HepG2 (cell line): ENCODE measurements around the gene TOR1AIP1. TPM values are rescaled to one million over a fixed set of nuclear protein-coding genes. Genes with fewer than 3 reads are reported as not detected.

Source experiments
- BRF2 ChIP-seq: sonication (generic); formaldehyde crosslinking; IDR thresholded peaks from 2 replicates; pipeline ENCODE4 v1.8.1; 2022; ENCODE audit warnings: mild to moderate bottlenecking, missing genetic modification reagents
- NFYC ChIP-seq: IDR thresholded peaks from 2 replicates; pipeline ENCODE4 v1.6.1; 2016; ENCODE audit warnings: missing genetic modification reagents, missing compliant biosample characterization
- POLR2A ChIP-seq, 2 experiments: IDR thresholded peaks; 2 replicates each; pipeline ENCODE4 v1.6.1; 2011; ENCODE audit warnings: low read depth in 2 of 2, low read length in 2 of 2, mild to moderate bottlenecking in 1 of 2, moderate library complexity in 1 of 2; ENCODE audit not compliant: insufficient read depth in 1 of 2
- REXO4 ChIP-seq: sonication (generic); formaldehyde crosslinking; IDR thresholded peaks from 2 replicates; pipeline ENCODE4 v1.8.0; 2022; ENCODE audit warnings: missing genetic modification reagents, mild to moderate bottlenecking, borderline replicate concordance
- SMAD1 ChIP-seq: sonication (generic); formaldehyde crosslinking; IDR thresholded peaks from 2 replicates; pipeline ENCODE4 v1.4.0; 2020; ENCODE audit warnings: missing genetic modification reagents, low read depth, mild to moderate bottlenecking, borderline replicate concordance
- SNAPC4 ChIP-seq: sonication (generic); formaldehyde crosslinking; IDR thresholded peaks from 2 replicates; pipeline ENCODE4 v1.4.0; 2020; ENCODE audit warnings: mild to moderate bottlenecking, missing genetic modification reagents
- STAT6 ChIP-seq: sonication (generic); formaldehyde crosslinking; IDR thresholded peaks from 2 replicates; pipeline ENCODE4 v1.4.0; 2020; ENCODE audit warnings: missing genetic modification reagents, mild to moderate bottlenecking, borderline replicate concordance
- TFDP2 ChIP-seq: sonication (generic); formaldehyde crosslinking; IDR thresholded peaks from 2 replicates; pipeline ENCODE4 v1.4.0; 2020; ENCODE audit warnings: missing genetic modification reagents
- ZBED4 ChIP-seq: sonication (generic); formaldehyde crosslinking; IDR thresholded peaks from 2 replicates; pipeline ENCODE4 v1.4.0; 2020; ENCODE audit warnings: missing genetic modification reagents, borderline replicate concordance
- ZNF251 ChIP-seq: sonication (generic); formaldehyde crosslinking; IDR thresholded peaks from 2 replicates; pipeline ENCODE4 v1.9.0; 2021; ENCODE audit warnings: mild to moderate bottlenecking, missing genetic modification reagents
- ZNF30 ChIP-seq: sonication (generic); formaldehyde crosslinking; IDR thresholded peaks from 2 replicates; pipeline ENCODE4 v1.5.0; 2020; ENCODE audit warnings: mild to moderate bottlenecking, missing genetic modification reagents
- ZNF720 ChIP-seq: sonication (generic); formaldehyde crosslinking; IDR thresholded peaks from 2 replicates; pipeline ENCODE4 v1.4.0; 2020; ENCODE audit warnings: missing genetic modification reagents
- polyA plus RNA-seq, 8 experiments: library from polyadenylated mRNA; depleted of rRNA in 3 of 8; stranded (reverse) in 7 of 8; unstranded in 1 of 8; fragments of >200 nt; fragmentation: Illumina TruSeq in 4 of 8; extraction: Trizol in 4 of 8; gene quantifications; 2 replicates each; pipeline versions ENCODE4 v1.2.1 to v1.2.3, GENCODE V29; 2011 to 2016; ENCODE audit warnings: low read depth in 4 of 8, missing spikeins in 1 of 8, mixed read lengths in 1 of 8; ENCODE audit not compliant: insufficient read depth in 1 of 8
- total RNA-seq, 5 experiments: library from RNA; depleted of rRNA; stranded (reverse); fragments of >200 nt; fragmentation: Illumina TruSeq; extraction: Trizol; gene quantifications; 2 replicates each; pipeline ENCODE4 v1.2.3, GENCODE V29; 2016; ENCODE audit warnings: low read depth in 1 of 5

Gene TOR1AIP1
- total and polyA plus RNA-seq, 2 of the 13 experiments (the other 11 are each of a cell fraction or from before 2014, with no cell fraction given), result 15.6 to 29.0 TPM

- 0 out of 2 replicates have a peak, but pooled peaks have one; percentile 22 for TF ChIP-seq ZBED4 (CRISPR knock-in tag)
- TF ChIP-seq NFYC (CRISPR knock-in tag), result peak; percentile 48
- no peak for TF ChIP-seq ZNF30 (CRISPR knock-in tag)
- TF ChIP-seq POLR2A (IDR thresholded peaks at IDR 0.05; ENCODE audit: insufficient read depth in 1 of 2, low read depth in 2 of 2, low read length in 2 of 2), result peak; percentile 83
- peak; percentile 51 for TF ChIP-seq BRF2
- TF ChIP-seq SMAD1 (CRISPR knock-in tag), result peak; percentile 91; the same call in 1 of the 2 replicates
- no peak for TF ChIP-seq ZNF720 (CRISPR knock-in tag)
- TF ChIP-seq ZNF251, result no peak
- peak; percentile 91; the same call in 1 of the 2 replicates for TF ChIP-seq STAT6 (CRISPR knock-in tag)
- TF ChIP-seq TFDP2 (CRISPR knock-in tag), result peak; percentile 67
- TF ChIP-seq SNAPC4 (CRISPR knock-in tag), result peak; percentile 65; the same call in 1 of the 2 replicates
- no peak for TF ChIP-seq REXO4
These were observed at the start of gene TOR1AIP1 (continued) for GRCh38 chr1:179882253-179883039.
